Transverse colon (tissue), 4 donors: ENCODE measurements around the gene C19orf12. TPM values are rescaled to one million over a fixed set of nuclear protein-coding genes. Genes with fewer than 3 reads are reported as not detected.
A peak's percentile ranks its signal among the peaks of the same experiment; 100 is the strongest.

Experiments
- DNase-seq: peaks from one replicate; pipeline ENCODE4 v3.0.0-alpha.2; 2019
- H3K27ac ChIP-seq, 4 donors: fragments of 200-600 bp; sonication (generic); 2 replicates each; pipeline ENCODE4 v1.5.1; 2016 to 2018; ENCODE audit warnings: inconsistent platforms in 4 of 4
- H3K27me3 ChIP-seq: fragments of 200-600 bp; sonication (generic); 2 replicates; pipeline ENCODE4 v1.5.1; 2017; ENCODE audit warnings: inconsistent platforms
- H3K36me3 ChIP-seq, 4 donors: fragments of 200-600 bp; sonication (generic); 2 replicates each; pipeline ENCODE4 v1.5.1; 2017 to 2019; ENCODE audit warnings: inconsistent platforms in 4 of 4
- H3K4me1 ChIP-seq, 4 donors: fragments of 200-600 bp; sonication (generic); 2 replicates each; pipeline ENCODE4 v1.5.1; 2017 to 2020; ENCODE audit warnings: inconsistent platforms in 4 of 4
- H3K4me3 ChIP-seq, 4 donors: fragments of 200-600 bp; sonication (generic); 1 replicate in 1 of 4; 2 replicates in 3 of 4; pipeline versions ENCODE4 v1.5.1 to v1.6.1; 2017 to 2019; ENCODE audit warnings: inconsistent platforms in 4 of 4
- H3K9me3 ChIP-seq, 2 donors: fragments of 200-600 bp; sonication (generic); 2 replicates each; pipeline ENCODE4 v1.5.1; 2017 to 2019; ENCODE audit warnings: inconsistent platforms in 2 of 2
- EP300 ChIP-seq: sonication (generic); formaldehyde crosslinking; IDR thresholded peaks from one replicate; pipeline ENCODE4 v1.6.1; 2017; ENCODE audit warnings: antibody characterized with exemption, low read depth
- POLR2A ChIP-seq: fragments of 450-650 bp; IDR thresholded peaks from one replicate; pipeline ENCODE4 v1.6.1; 2016; ENCODE audit warnings: antibody characterized with exemption, mild to moderate bottlenecking, moderate library complexity
- POLR2AphosphoS5 ChIP-seq, 3 donors: sonication (generic); formaldehyde crosslinking; IDR thresholded peaks; one replicate each; pipeline ENCODE4 v1.6.1; 2016; ENCODE audit warnings: antibody characterized with exemption in 3 of 3
- WGBS, 2 donors: methylation state at CpG; one replicate each; pipeline ENCODE4 v1.1.5; 2018; ENCODE audit warnings: low coverage in 1 of 2; 5-methylcytosine and 5-hydroxymethylcytosine counted together
- in situ Hi-C, 4 donors: fragments of 200-750 bp; cut with MboI; loops; one replicate each; pipeline versions ENCODE4 v1.15.0 to v1.15.1; 2017; ENCODE audit warnings: low sequenced_read_pairs in 3 of 4, low pct_ligation_motif_present in 1 of 4, low pct_unique_long_range_greater_than_20kb in 1 of 4
- intact Hi-C: fragments of 100-400 bp; cut with DNase I; formaldehyde crosslinking; loops from one replicate; pipeline ENCODE4 v1.15.1; 2023; ENCODE audit warnings: low total_unique reads
- total RNA-seq, 4 donors: library from RNA; depleted of rRNA; stranded (reverse); fragments of >200 nt; gene quantifications; one replicate each; pipeline ENCODE4 v1.1.0, GENCODE V29; 2016
- TF ChIP-seq, protein P1 (sequence below), 5 experiments: fragments of 200-600 bp in 3 of 5; fragments of 450-650 bp in 2 of 5; sonication (generic) in 3 of 5; IDR thresholded peaks; 1 replicate in 2 of 5; 2 replicates in 3 of 5; pipeline ENCODE4 v1.5.1; 2016 to 2017; ENCODE audit warnings: antibody characterized with exemption in 5 of 5, inconsistent platforms in 3 of 5, mild to moderate bottlenecking in 2 of 5, moderate library complexity in 1 of 5

C19orf12 gene
- total RNA-seq, 4 donors from 2014 or later, result 13.9 to 33.3 (median 21.4) TPM

DNA sequence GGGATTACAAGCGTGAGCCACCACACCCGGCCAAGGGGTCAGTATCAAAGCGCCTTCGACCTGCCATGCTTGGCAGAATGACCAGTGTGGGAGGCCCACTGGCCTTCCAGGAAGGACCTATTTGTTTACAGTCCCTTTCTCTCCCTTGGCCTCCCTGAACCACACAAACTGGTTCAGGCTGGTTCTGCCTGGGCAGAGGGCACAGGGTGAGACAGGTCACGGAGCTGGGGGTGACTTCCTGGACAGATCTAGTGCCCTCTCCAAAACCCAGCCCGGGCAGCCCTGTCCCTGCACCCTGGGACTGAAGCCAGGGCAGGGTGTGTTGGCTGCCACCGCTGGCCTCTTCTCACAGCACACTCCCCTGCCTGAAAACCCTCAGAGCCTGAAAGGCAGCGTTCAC lies 38.5 kb downstream of the C19orf12 start:
- in situ Hi-C loops, result no loop called here
- intact Hi-C loops, result no loop called here
- WGBS, 2 donors, result 52% methylated on average over 7 of the region's 8 CpGs; no CpG with 5 or more reads in 1 of the 2 donors
- H3K27ac ChIP-seq, result peak overlapping the region in 1 of 4 donors; percentile 34
- H3K36me3 ChIP-seq, result peaks cover 0 to 9% (median 0%) of the 10 kb centered on the region in 4 donors
- no peak for TF ChIP-seq POLR2A
- DNase-seq, result no peak
- H3K27me3 ChIP-seq, result no peaks in the 10 kb centered on the region
- H3K9me3 ChIP-seq, result no peaks in the 10 kb centered on the region
- peaks cover 0 to 40% (median 12%) of the 10 kb centered on the region in 4 donors for H3K4me1 ChIP-seq
- no peak overlapping the region for H3K4me3 ChIP-seq

DNA sequence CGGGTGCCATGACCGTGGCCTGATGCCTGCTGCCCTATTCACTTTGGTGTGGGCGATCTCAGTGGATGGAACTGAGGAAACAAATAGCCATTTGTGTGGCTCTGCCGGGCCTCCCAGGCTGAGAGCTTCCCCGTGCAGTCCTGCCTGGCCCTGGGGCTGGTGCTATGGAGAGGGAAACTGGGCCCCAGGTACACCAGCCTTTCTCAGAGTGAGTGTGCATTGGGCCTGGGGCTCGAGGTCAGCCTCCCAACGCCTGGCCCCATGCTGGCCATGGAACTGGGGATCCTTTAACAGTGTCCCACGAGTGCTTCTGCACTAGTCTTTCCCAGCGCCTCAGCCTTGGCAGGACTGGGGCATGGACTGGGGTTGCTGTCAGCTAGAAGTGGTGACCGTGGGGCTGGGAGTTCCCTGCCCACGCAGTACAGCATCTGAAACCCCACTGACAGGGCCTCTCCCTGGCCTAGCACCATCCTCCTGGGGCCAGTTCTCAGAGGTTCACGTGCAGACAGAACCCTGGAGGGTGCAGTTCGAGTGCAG lies 39.3 kb downstream of the C19orf12 start:
- in situ Hi-C loops, result no loop called here
- TF ChIP-seq POLR2A, result no peak
- TF ChIP-seq POLR2AphosphoS5 (IDR thresholded peaks at IDR 0.05), result no peak
- no peak for TF ChIP-seq EP300
- H3K4me1 ChIP-seq, result peaks cover 0 to 31% (median 14%) of the 10 kb centered on the region in 4 donors
- H3K27ac ChIP-seq, result no peak overlapping the region
- no peaks in the 10 kb centered on the region for H3K27me3 ChIP-seq
- H3K4me3 ChIP-seq, result no peak overlapping the region
- WGBS, 2 donors, result 74 to 100% methylated on average over 2 to 9 of the region's 13 CpGs
- H3K9me3 ChIP-seq, result no peaks in the 10 kb centered on the region
- intact Hi-C loops, result no loop called here
- peaks cover 0 to 9% (median 0%) of the 10 kb centered on the region in 4 donors for H3K36me3 ChIP-seq
- no peak for DNase-seq

DNA sequence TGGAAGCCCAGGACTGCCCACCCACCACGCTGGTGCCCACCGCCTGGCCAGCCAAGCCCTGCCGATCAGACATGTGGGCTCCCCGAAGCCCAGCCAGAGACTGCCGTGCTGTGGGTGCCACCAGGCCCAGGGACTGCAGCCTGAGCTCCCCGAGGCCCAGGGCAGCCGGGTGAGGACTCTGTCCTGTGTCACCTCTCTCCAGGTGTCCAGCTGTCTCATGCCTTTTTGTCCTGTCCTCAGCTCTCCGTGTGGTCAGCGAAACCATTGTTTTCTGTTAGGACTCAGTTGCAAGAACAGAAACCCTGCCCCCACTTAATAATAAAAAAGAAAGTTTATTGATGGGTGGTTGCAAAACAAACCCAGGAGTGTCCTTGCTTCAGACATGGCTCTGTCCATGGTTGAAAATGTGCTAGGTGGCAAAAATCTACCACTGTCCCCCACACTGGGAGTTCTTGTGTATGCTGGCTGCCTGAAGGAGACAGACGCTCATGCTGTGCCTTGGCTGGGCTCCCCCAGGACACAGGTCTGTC lies 39.9 kb downstream of the C19orf12 start:
- in situ Hi-C loops (no loop called here), intact Hi-C loops (no loop called here)
- Histone ChIP-seq H3K27me3 (no peaks in the 10 kb centered on the region), H3K9me3 (no peaks in the 10 kb centered on the region), H3K27ac (no peak overlapping the region), H3K36me3 (peaks cover 0 to 9% (median 0%) of the 10 kb centered on the region in 4 donors), H3K4me3 (no peak overlapping the region), H3K4me1 (peaks cover 0 to 27% (median 14%) of the 10 kb centered on the region in 4 donors)
- 95% methylated on average over 9 of the region's 10 CpGs; no CpG with 5 or more reads in 1 of the 2 donors for WGBS, 2 donors
- TF ChIP-seq POLR2AphosphoS5 (IDR thresholded peaks at IDR 0.05), result no peak
- TF ChIP-seq EP300, result no peak
- no peak for DNase-seq

- no peak for DNase-seq
- Histone ChIP-seq H3K4me1 (peaks cover 0 to 22% (median 11%) of the 10 kb centered on the region in 4 donors), H3K36me3 (peaks cover 0 to 9% (median 0%) of the 10 kb centered on the region in 4 donors), H3K27me3 (no peaks in the 10 kb centered on the region), H3K9me3 (no peaks in the 10 kb centered on the region), H3K4me3 (no peak overlapping the region), H3K27ac (no peak overlapping the region)
- 96% methylated on average over 34 of the region's 34 CpGs; no CpG with 5 or more reads in 1 of the 2 donors for WGBS, 2 donors
- intact Hi-C loops (no loop called here), in situ Hi-C loops (no loop called here)
- TF ChIP-seq, protein P1, sequence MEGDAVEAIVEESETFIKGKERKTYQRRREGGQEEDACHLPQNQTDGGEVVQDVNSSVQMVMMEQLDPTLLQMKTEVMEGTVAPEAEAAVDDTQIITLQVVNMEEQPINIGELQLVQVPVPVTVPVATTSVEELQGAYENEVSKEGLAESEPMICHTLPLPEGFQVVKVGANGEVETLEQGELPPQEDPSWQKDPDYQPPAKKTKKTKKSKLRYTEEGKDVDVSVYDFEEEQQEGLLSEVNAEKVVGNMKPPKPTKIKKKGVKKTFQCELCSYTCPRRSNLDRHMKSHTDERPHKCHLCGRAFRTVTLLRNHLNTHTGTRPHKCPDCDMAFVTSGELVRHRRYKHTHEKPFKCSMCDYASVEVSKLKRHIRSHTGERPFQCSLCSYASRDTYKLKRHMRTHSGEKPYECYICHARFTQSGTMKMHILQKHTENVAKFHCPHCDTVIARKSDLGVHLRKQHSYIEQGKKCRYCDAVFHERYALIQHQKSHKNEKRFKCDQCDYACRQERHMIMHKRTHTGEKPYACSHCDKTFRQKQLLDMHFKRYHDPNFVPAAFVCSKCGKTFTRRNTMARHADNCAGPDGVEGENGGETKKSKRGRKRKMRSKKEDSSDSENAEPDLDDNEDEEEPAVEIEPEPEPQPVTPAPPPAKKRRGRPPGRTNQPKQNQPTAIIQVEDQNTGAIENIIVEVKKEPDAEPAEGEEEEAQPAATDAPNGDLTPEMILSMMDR (IDR thresholded peaks at IDR 0.05), result no peak
- no peak for TF ChIP-seq EP300
These were observed 40.5 kb downstream of the C19orf12 start for GRCh38 chr19:29674374-29675119.

GRCh38 chr19:29673451-29674371 lies 41.4 kb downstream of the C19orf12 start:
- intact Hi-C loops, result no loop called here
- Histone ChIP-seq H3K4me3 (no peak overlapping the region), H3K36me3 (peaks cover 0 to 9% (median 0%) of the 10 kb centered on the region in 4 donors), H3K27me3 (no peaks in the 10 kb centered on the region), H3K4me1 (peaks cover 3 to 15% (median 7%) of the 10 kb centered on the region in 4 donors), H3K27ac (peak overlapping the region; percentile 37 to 58 (median 46)), H3K9me3 (no peaks in the 10 kb centered on the region)
- no peak for DNase-seq
- WGBS, 2 donors, result 85 to 94% methylated on average over 4 to 56 of the region's 57 CpGs
- in situ Hi-C loops, result no loop called here
- TF ChIP-seq, protein P1 (IDR thresholded peaks at IDR 0.05), result no peak
- no peak for TF ChIP-seq POLR2A
- TF ChIP-seq POLR2AphosphoS5 (IDR thresholded peaks at IDR 0.05), result no peak
- no peak for TF ChIP-seq EP300
